ENCODE results near the gene CEMIP.

DNA sequence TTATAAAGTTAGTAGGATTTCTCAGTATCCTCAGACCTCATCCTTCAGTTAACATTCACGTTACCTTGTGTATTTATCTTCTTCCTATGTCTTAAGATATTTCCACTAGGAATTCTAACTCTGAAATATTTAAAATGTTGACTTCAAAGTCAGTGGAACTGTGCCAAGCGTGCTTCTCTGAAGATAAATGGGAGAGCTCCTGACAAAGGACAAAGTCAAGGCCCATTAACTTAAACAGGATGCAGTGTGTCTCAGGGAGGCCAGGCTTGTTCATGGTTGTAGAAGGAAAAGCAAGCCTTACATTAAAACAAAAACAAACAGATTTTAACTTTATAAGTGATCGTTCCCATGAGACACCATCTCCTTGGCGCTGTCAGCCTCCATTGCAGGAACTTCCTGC, 42.6 kb upstream of the CEMIP start:
- no peak for TF ChIP-seq POLR2A (IDR thresholded peaks at IDR 0.05)
- TF ChIP-seq, protein P1, sequence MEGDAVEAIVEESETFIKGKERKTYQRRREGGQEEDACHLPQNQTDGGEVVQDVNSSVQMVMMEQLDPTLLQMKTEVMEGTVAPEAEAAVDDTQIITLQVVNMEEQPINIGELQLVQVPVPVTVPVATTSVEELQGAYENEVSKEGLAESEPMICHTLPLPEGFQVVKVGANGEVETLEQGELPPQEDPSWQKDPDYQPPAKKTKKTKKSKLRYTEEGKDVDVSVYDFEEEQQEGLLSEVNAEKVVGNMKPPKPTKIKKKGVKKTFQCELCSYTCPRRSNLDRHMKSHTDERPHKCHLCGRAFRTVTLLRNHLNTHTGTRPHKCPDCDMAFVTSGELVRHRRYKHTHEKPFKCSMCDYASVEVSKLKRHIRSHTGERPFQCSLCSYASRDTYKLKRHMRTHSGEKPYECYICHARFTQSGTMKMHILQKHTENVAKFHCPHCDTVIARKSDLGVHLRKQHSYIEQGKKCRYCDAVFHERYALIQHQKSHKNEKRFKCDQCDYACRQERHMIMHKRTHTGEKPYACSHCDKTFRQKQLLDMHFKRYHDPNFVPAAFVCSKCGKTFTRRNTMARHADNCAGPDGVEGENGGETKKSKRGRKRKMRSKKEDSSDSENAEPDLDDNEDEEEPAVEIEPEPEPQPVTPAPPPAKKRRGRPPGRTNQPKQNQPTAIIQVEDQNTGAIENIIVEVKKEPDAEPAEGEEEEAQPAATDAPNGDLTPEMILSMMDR (IDR thresholded peaks at IDR 0.05), result no peak

All from lower leg skin (tissue), 3 donors.